Dendritic cell treated with granulocyte-macrophage colony-stimulating factor and Interleukin-4, amounts not matched to agents 40 ng/mL and 50 ng/mL, for 4 days (primary cell): ENCODE data around the gene RHCE.
"Not testable (repeated sequence)": the region's sequence is repeated elsewhere in the genome, so short reads cannot be mapped to it uniquely, and the experiment has no call there.

Experiments
- H3K27ac Mint-ChIP-seq: one replicate; pipeline ENCODE4 v1.8.0; 2022; ENCODE audit warnings: mild to moderate bottlenecking, mixed read lengths
- H3K27me3 Mint-ChIP-seq: one replicate; pipeline ENCODE4 v1.8.0; 2022; ENCODE audit warnings: mild to moderate bottlenecking, mixed read lengths
- H3K36me3 Mint-ChIP-seq: one replicate; pipeline ENCODE4 v1.8.0; 2022; ENCODE audit warnings: low read depth, mixed read lengths
- H3K4me1 Mint-ChIP-seq: one replicate; pipeline ENCODE4 v1.8.0; 2022; ENCODE audit warnings: low read depth, mixed read lengths
- H3K4me3 Mint-ChIP-seq: one replicate; pipeline ENCODE4 v1.8.0; 2022; ENCODE audit warnings: mild to moderate bottlenecking, moderate library complexity, mixed read lengths
- H3K9me3 Mint-ChIP-seq: one replicate; pipeline ENCODE4 v1.8.0; 2022; ENCODE audit warnings: mixed read lengths
- intact Hi-C: fragments of 100-400 bp; cut with micrococcal nuclease; formaldehyde crosslinking; loops from one replicate; pipeline ENCODE4 v1.15.0; 2022

The RHCE gene

GRCh38 chr1:25360596-25361581, 59.7 kb downstream of the RHCE start:
- Mint-ChIP-seq H3K9me3 (no peaks in the 10 kb centered on the region), H3K27ac (no peak overlapping the region), H3K4me1 (peaks cover 5% of the 10 kb centered on the region), H3K36me3 (peaks cover 63% of the 10 kb centered on the region), H3K4me3 (no peak overlapping the region), H3K27me3 (no peaks in the 10 kb centered on the region)
- intact Hi-C loops: no loop called here

- Mint-ChIP-seq H3K4me3 (no peak overlapping the region), H3K36me3 (peaks cover 95% of the 10 kb centered on the region), H3K4me1 (peaks cover 8% of the 10 kb centered on the region)
These were observed 63.8 kb downstream of the RHCE start for GRCh38 chr1:25356848-25357247.

DNA sequence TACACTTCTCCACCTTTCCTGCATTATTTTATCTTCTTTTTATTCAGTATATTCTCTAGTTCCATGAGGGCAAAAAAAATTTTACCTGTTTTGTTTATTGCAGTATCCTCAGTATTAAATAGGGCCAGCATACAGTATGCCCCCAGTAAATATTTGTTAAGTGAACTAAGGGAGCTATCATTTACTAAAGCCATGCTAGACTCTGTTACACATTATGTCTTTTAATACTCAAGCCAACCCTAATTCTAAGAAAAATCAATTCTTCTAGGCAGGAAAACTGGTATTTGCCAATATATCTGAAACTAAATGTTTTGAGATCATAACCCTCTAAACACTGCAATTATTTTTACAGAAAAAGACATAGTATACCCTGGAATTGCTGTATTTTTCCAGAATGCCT, 64.2 kb downstream of the RHCE start:
- intact Hi-C loops: no loop called here

More at GRCh38 chr1:25356848-25357247, 63.8 kb downstream of the RHCE start:
- no peak overlapping the region for H3K27ac Mint-ChIP-seq
- no peaks in the 10 kb centered on the region for H3K9me3 Mint-ChIP-seq
- H3K27me3 Mint-ChIP-seq: no peaks in the 10 kb centered on the region
- intact Hi-C loops: no loop called here

GRCh38 chr1:25355841-25356395, 64.7 kb downstream of the RHCE start:
- H3K4me1 Mint-ChIP-seq: peaks cover 8% of the 10 kb centered on the region
- H3K9me3 Mint-ChIP-seq: no peaks in the 10 kb centered on the region
- H3K36me3 Mint-ChIP-seq: peaks cover 95% of the 10 kb centered on the region
- peak overlapping the region; percentile 4 for H3K27ac Mint-ChIP-seq
- no peaks in the 10 kb centered on the region for H3K27me3 Mint-ChIP-seq
- no peak overlapping the region for H3K4me3 Mint-ChIP-seq
- intact Hi-C loops: no loop called here

More for the DNA sequence above, 64.2 kb downstream of the RHCE start:
- Mint-ChIP-seq H3K27me3 (no peaks in the 10 kb centered on the region), H3K4me1 (peaks cover 8% of the 10 kb centered on the region), H3K9me3 (no peaks in the 10 kb centered on the region), H3K36me3 (peaks cover 95% of the 10 kb centered on the region), H3K27ac (peak overlapping the region; percentile 4), H3K4me3 (no peak overlapping the region)

DNA sequence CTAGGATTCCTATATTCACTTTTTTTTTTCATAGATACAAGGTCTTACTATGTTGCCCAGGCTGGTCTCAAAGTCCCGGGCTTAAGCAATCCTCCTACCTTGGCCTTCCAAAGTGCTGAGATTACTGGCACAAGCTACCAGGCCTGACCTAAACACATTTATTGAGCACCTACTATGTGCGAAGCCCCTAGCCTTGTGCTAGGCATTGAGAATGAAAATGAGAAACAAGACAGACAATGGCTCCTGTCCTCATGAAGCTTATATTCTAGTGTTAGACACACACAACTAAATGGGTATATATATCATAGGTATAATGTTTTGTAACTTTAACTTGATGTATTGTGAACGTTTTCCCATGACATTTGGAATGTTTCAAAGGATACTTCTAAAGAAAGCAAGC, 71.0 kb downstream of the RHCE start:
- H3K27me3 Mint-ChIP-seq: no peaks in the 10 kb centered on the region
- H3K4me1 Mint-ChIP-seq: no peaks in the 10 kb centered on the region
- H3K4me3 Mint-ChIP-seq: no peak overlapping the region
- intact Hi-C loops: no loop called here
- H3K9me3 Mint-ChIP-seq: no peaks in the 10 kb centered on the region
- no peak overlapping the region for H3K27ac Mint-ChIP-seq
- H3K36me3 Mint-ChIP-seq: peaks cover 85% of the 10 kb centered on the region

GRCh38 chr1:25347556-25347955, 73.1 kb downstream of the RHCE start:
- Mint-ChIP-seq H3K27me3 (no peaks in the 10 kb centered on the region), H3K36me3 (peaks cover 89% of the 10 kb centered on the region), H3K9me3 (no peaks in the 10 kb centered on the region), H3K4me3 (no peak overlapping the region), H3K27ac (no peak overlapping the region), H3K4me1 (no peaks in the 10 kb centered on the region)
- intact Hi-C loops: no loop called here

DNA sequence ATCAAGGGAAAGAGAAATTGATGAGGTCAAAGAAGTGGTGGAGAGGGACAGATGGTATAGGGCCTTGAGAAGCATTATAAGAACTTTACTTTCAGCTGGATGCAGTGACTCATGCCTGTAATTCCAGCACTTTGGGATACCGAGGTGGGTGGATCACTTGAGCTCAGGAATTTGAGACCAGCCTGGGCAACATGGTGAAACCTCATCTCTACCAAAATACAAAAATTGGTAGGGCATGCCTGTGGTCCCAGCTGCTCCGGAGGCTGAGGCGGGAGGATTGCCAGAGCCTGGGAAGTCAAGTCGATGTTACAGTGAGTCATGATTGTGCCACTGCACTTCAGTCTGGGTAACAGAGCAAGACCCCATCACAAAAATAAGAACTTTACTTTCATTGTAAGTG, 76.8 kb downstream of the RHCE start:
- Mint-ChIP-seq H3K4me3 (no peak overlapping the region), H3K4me1 (peaks cover 25% of the 10 kb centered on the region), H3K27me3 (no peaks in the 10 kb centered on the region), H3K9me3 (no peaks in the 10 kb centered on the region), H3K36me3 (peaks cover 75% of the 10 kb centered on the region), H3K27ac (no peak overlapping the region)
- intact Hi-C loops: no loop called here

DNA sequence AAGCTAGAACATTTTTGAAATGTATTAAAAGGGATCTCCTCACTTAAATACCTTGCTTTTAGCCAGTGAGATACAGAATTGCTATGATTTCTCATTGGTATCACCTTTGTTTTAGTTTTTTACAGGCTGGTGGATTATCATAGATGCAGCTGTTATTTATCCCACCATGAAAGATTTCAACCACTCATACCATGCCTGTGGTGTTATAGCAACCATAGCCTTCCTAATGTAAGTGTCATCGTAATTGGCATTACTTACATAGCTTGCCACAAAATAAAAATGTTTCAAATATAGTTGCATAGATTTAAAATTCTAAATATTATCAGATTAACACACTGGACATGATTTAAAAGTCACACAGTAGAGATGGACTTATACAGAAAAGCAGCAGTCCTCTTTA, 77.8 kb downstream of the RHCE start:
- Mint-ChIP-seq H3K4me1 (peaks cover 25% of the 10 kb centered on the region), H3K9me3 (no peaks in the 10 kb centered on the region), H3K27ac (no peak overlapping the region), H3K4me3 (no peak overlapping the region), H3K36me3 (peaks cover 76% of the 10 kb centered on the region), H3K27me3 (no peaks in the 10 kb centered on the region)
- intact Hi-C loops: no loop called here

DNA sequence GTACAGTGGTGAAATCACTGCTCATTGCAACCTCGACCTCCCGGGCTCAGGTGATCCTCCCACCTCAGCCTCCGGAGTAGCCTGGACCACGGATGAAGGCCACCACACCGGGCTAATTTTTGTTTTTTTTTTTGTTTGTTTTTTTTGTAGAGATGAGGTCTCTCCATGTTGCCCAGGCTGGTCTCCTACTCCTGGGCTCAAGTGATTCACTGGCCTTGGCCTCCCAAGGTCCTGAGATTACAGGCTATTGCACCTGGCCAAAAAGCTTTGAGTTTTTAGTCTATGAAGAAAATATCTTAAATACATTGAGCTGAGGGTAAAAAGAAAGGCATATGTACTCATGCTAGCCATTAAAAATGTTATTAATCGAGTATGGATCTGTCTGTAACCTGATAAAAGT, 78.9 kb downstream of the RHCE start:
- Mint-ChIP-seq H3K27me3 (no peaks in the 10 kb centered on the region), H3K4me1 (peaks cover 28% of the 10 kb centered on the region), H3K4me3 (no peak overlapping the region)

GRCh38 chr1:25338986-25339385, 81.6 kb downstream of the RHCE start:
- Mint-ChIP-seq H3K9me3 (no peaks in the 10 kb centered on the region), H3K4me1 (peaks cover 29% of the 10 kb centered on the region), H3K4me3 (peak overlapping the region; percentile 96), H3K27ac (peak overlapping the region; percentile 98), H3K27me3 (no peaks in the 10 kb centered on the region), H3K36me3 (peaks cover 42% of the 10 kb centered on the region)
- intact Hi-C loops: no loop called here

More for the DNA sequence above, 78.9 kb downstream of the RHCE start:
- H3K9me3 Mint-ChIP-seq: no peaks in the 10 kb centered on the region
- intact Hi-C loops: no loop called here
- H3K36me3 Mint-ChIP-seq: peaks cover 69% of the 10 kb centered on the region
- H3K27ac Mint-ChIP-seq: no peak overlapping the region

- peaks cover 36% of the 10 kb centered on the region for H3K36me3 Mint-ChIP-seq
- no peaks in the 10 kb centered on the region for H3K9me3 Mint-ChIP-seq
- H3K4me1 Mint-ChIP-seq: peaks cover 29% of the 10 kb centered on the region
- H3K27me3 Mint-ChIP-seq: no peaks in the 10 kb centered on the region
- H3K27ac Mint-ChIP-seq: peak within 1 kb of the TSS; percentile 98
- peak within 1 kb of the TSS; percentile 96 for H3K4me3 Mint-ChIP-seq
- intact Hi-C loops: no loop called here
These were observed 82.2 kb downstream of the RHCE start, which contains the start of gene TMEM50A for GRCh38 chr1:25338188-25338981. Gene TMEM50A (plus strand): TSS chr1:25338334. CDS start chr1:25340487, 2,153 bp downstream.

- Mint-ChIP-seq H3K27ac (peak overlapping the region; percentile 98), H3K4me1 (peaks cover 29% of the 10 kb centered on the region), H3K4me3 (peak overlapping the region; percentile 96), H3K36me3 (peaks cover 29% of the 10 kb centered on the region)
- intact Hi-C loops, H3K9me3 Mint-ChIP-seq, H3K27me3 Mint-ChIP-seq: not testable (repeated sequence)
These were observed 83.0 kb downstream of the RHCE start for GRCh38 chr1:25337483-25338187.

GRCh38 chr1:25336922-25337354, 83.7 kb downstream of the RHCE start:
- H3K27me3 Mint-ChIP-seq, intact Hi-C loops, H3K9me3 Mint-ChIP-seq: not testable (repeated sequence)
- peak overlapping the region; percentile 81 for H3K27ac Mint-ChIP-seq
- H3K4me1 Mint-ChIP-seq: peaks cover 28% of the 10 kb centered on the region
- peaks cover 23% of the 10 kb centered on the region for H3K36me3 Mint-ChIP-seq
- peak overlapping the region; percentile 87 for H3K4me3 Mint-ChIP-seq
